ENCODE measurements around the gene DAD1.
"Not testable (repeated sequence)": the region's sequence is repeated elsewhere in the genome, so short reads cannot be mapped to it uniquely, and the experiment has no call there.

Gene DAD1

DNA sequence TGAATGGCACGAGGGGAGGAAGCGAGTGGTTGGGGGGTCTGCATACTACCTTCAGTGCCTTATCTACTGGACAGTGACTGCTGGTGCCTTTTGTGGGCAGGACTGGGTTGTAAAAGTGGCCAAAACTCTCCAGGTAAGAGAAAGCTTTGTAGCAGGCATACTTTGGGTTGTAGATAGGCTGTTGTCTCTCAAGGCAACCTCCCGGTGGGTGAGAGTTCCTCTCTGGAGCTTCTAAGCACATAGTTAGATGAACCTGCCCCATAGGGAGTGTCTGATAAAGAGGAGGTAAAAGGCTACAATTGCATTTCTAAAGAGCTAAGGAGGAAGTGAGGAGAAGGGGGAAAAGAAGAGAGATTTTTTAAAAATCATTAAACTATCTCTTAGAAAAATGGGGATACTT, 4.2 kb upstream of the DAD1 start:
- no peak for DNase-seq (ENCODE audit: low spot score)
- TF ChIP-seq, protein P1, sequence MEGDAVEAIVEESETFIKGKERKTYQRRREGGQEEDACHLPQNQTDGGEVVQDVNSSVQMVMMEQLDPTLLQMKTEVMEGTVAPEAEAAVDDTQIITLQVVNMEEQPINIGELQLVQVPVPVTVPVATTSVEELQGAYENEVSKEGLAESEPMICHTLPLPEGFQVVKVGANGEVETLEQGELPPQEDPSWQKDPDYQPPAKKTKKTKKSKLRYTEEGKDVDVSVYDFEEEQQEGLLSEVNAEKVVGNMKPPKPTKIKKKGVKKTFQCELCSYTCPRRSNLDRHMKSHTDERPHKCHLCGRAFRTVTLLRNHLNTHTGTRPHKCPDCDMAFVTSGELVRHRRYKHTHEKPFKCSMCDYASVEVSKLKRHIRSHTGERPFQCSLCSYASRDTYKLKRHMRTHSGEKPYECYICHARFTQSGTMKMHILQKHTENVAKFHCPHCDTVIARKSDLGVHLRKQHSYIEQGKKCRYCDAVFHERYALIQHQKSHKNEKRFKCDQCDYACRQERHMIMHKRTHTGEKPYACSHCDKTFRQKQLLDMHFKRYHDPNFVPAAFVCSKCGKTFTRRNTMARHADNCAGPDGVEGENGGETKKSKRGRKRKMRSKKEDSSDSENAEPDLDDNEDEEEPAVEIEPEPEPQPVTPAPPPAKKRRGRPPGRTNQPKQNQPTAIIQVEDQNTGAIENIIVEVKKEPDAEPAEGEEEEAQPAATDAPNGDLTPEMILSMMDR (IDR thresholded peaks at IDR 0.05; ENCODE audit: extremely low read depth, missing control alignments), result no peak

- no peak for DNase-seq (ENCODE audit: low spot score)
- TF ChIP-seq, protein P1 (IDR thresholded peaks at IDR 0.05; ENCODE audit: extremely low read depth, missing control alignments), result no peak
Observed at GRCh38 chr14:22588526-22589095, 413 bp downstream of the DAD1 start.

DNA sequence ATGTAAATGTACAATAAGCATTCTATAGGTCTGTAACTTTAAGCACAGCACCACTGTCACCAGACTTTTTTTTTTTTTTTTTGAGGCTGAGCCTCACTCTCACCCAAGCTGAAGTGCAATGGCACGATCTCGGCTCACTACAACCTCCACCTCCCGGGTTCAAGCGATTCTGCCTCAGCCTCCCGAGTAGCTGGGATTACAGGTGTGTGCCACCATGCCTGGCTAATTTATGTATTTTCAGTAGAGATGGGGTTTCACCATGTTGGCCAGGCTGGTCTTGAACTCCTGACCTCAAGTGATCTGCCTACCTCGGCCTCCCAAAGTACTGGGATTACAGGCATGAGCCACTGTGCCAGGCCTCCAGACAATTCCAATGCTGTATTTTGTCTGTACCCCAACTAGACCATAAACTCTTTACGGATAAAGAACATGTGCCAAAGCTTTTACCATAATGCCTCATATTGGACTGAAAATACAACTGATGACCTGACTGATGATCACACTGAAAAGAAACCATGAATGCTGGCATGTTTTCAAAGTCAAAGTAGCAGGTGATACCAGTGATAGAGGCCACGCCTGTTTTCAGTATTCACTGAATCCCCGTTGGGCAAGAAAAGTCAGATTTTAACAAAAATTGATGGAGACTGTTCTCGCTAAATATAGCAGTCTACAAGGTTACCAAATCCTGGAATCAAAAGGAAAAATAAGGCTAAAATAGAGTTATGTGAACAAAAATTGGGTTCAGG, 1.2 kb downstream of the DAD1 start:
- DNase-seq (ENCODE audit: low spot score), result not testable (repeated sequence)

DNA sequence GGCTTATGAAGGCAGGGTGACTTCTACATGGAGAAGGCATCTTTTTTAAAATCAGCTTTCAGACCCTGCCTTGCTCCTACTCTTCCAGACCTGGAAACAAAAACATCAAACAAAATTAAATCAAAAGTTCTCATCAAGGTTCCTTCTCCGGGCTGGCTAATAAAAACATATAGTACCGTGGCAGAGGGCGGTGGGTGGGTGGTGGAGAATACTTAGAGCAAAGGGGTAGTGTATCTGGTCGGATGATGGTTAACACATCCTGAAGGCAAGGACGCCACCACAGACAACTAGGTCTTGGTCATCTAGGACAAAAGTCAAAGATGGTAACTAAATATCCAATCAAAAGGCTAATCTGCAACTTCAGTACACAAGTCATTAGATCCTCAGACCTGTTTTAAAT, 1.8 kb downstream of the DAD1 start:
- DNase-seq (ENCODE audit: low spot score), result no peak
- TF ChIP-seq, protein P1 (IDR thresholded peaks at IDR 0.05; ENCODE audit: extremely low read depth, missing control alignments), result no peak

DNA sequence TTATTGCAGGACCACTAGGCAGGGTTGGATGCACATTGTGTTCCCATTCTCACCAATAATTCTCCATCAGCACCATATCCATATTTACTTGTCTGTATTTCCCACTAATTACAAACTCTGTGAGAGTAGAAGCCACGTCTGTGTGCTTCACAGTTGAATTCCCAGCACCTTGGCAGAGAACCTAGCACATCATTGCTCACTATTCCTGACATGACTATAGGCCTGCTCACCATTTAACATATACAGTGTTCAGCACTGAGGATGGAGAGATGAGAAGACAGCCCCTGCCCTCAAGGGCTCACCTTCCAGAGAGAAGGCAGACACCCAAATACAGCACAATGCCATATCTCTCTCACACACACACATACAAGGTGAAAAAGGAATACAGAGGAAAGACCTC, 5.0 kb downstream of the DAD1 start:
- TF ChIP-seq, protein P1 (IDR thresholded peaks at IDR 0.05; ENCODE audit: extremely low read depth, missing control alignments), result no peak
- DNase-seq (ENCODE audit: low spot score), result no peak

DNA sequence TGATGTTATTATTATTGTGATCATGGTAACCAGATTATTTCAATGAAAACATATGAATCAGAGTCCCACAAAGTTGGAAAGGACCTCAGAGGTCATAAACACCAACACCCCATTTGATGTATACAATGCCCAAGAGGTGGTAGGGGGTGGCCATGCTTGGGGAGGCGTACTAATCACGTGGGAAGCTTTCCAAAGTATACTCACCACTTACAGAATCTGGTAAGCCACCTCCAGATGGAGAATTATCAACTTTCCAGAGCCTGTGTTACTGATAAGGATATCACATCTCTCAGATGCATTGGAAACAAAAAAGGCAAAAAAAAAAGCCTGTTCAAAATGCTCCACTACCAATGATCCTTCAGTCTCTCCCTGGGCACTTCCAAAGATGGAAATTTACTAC, 8.4 kb downstream of the DAD1 start:
- DNase-seq (ENCODE audit: low spot score), result no peak
- TF ChIP-seq, protein P1 (IDR thresholded peaks at IDR 0.05; ENCODE audit: extremely low read depth, missing control alignments), result no peak

DNA sequence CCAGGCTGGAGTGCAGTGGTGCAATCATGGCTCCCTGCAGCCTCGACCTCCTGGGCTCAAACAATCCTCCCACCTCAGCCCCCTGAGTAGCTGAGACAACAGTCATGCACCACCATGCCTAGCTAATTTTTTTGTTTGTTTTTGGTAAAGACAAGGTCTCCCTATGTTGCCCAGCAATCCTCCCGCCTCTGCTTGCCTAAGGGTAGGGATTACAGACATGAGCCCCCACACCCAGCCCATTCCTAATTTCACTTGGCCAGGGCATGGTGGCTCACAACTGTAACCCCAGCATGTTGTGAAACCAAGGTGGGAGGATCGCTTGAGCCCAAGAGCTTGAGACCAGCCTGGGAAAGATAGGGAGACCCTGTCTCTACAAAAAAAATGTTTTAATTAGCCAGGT, 9.1 kb downstream of the DAD1 start:
- DNase-seq (ENCODE audit: low spot score), result no peak
- TF ChIP-seq, protein P1 (IDR thresholded peaks at IDR 0.05; ENCODE audit: extremely low read depth, missing control alignments), result no peak

DNA sequence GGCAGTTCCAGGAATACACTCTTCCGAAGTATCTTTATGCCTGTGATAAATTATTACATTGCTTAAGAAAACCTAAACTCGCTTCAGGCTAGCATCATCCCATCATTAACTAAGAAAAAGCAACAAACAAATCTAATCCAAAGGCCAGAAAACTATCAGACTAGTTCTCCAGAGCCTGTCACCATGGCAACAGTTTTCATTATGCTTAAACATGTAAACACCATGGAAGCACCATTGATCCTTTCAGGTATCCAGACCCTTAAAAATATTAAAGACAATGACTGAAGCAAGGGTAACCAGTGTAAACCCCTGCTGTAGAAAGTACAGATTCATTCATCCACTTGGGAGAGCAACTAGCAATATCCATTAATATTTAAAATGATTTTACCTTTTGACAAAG, 9.8 kb downstream of the DAD1 start:
- TF ChIP-seq, protein P1 (IDR thresholded peaks at IDR 0.05; ENCODE audit: extremely low read depth, missing control alignments), result no peak

More for the DNA sequence above, 9.8 kb downstream of the DAD1 start:
- DNase-seq (ENCODE audit: low spot score), result no peak

All from GM20000 (cell line).